ENCODE results near the gene HIPK1.

Gene HIPK1

DNA sequence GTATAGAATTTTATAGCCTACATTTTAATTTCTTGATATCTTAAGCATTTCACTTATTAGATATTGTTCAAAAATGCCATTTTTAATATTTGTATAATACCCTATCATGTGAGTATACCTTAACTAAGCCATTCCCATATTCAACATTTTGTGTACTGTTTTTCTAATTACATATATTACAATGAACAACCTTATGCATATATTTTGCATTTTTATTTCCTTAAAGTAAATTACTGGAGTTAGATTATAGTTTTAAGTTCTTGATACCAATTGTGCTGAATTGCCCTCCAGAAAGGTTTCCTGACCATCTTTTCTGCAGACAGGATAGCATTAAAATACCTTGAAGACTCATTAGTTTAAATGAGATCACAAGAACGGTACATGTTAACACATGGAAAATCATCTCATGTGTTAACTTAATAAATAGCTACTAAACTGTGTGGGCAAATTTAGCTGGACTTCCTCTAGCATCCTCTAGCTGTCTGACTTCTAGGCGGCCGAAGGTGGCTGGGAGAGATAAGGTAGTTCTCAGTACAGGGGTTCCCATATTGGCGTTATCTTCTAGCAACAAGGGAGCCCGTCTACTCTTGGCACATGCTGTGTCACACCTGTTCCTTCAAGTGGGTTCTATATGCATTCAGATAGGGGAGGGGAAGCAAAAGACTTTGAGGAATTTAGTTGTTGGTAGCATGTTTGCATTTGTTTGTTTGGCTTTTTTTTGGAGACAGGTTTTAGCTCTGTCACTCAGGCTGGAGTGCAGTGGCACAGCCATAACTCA, 15.0 kb upstream of the HIPK1 start:
- no peak for DNase-seq

DNA sequence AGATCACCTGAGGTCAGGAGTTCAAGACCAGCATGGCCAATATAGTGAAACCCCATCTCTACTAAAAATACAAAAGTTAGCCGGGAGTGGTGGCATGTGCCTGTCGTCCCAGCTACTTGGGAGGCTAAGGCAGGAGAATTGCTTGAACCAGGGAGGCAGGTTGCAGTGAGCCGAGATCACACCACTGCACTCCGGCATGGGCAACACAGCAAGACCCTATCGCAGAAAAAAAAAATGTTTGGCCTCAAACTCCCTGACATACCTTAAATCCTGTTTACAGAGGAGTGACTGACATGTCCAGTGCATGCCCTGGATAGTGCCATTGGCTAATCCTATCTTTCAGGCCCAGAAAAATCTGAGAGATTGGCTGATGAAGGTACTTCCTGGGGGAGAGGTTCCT, 12.2 kb upstream of the HIPK1 start:
- DNase-seq = no peak

DNA sequence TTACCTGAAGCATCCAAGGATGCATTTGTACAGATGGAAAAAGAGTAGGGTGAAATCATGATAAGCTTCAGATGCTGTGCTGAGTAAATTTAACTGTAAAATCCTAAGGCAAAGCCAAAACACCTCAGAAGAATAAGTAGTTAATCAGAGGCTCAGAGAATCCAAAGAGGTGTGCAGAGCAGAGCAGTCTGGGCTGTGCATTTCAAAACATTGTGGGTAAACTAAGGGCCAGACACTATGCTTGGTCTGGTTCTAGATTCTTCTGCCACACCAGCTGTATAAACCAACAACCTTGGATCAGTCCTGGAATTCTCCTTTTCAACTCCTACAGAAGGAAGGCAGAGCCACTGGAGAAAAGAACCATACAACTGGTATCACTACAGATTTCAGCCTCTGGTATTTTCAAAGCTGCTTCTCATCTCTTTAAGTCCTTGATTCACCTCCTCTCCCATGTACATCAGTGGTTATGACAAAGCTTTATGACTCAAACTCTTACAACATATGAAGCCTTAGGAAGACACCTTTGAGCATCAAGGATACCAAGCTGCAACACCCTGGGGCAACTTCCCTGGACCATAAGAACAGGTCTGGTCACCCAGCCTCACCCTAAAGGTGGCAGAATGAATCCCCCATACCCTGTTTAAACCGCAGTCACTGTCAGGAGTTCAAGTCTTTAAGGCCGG, 11.6 kb upstream of the HIPK1 start:
- DNase-seq = peak; percentile 33

DNA sequence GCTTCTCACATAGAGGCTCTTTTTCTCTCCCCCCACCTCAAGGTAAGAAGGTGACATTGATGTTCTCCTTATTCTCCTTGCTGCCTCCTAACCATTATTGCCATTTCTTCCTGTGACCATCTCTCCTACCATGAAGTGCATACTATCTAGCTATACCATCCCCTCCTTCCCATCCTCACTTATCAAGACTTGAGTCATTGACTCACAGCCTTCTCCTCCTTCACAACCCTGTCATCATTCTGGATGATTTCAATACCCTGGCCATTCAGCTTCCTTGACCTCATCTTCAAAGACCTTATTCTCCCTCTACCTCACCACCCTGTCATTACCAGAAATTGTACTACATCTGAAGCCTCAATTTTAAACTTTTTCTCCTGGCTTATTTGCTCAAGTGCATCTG, 10.9 kb upstream of the HIPK1 start:
- no peak for DNase-seq

DNA sequence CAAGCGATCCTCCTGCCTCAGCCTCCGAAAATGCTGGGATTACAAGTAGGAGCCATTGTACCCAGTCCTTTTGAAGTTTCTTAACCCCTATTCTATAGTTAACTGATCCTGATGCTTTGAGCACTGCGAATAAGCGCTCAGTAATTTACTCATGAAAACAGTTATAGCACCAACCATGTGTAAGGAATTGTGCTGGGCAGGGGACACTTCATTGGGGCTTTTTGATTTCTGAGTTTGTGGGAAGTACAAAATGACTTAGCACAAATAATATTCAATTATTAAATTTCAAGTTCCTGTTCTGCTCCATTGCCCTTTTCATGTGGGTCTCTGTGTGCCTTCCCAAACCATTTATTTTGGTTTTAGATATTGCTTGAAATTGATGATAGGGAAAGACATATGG, 6.2 kb upstream of the HIPK1 start:
- no peak for DNase-seq

DNA sequence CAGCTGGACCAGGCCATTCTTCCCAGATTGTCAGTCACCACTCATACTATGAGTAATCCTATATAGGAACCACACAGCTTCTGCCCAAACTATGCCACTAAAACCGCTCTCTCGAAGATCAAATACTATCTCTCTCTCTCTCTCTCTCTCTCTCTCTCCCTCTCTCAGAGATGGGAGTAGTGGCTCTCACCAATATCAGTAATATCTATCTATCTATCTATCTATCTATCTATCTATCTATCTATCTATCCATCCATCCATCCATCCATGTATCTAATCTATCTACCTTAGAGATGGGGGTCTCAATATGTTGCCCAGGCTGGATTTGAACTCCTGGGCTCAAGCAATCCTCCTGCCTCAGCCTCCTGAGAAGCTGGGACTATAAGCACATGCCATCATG, 4.7 kb upstream of the HIPK1 start:
- DNase-seq = no peak

DNA sequence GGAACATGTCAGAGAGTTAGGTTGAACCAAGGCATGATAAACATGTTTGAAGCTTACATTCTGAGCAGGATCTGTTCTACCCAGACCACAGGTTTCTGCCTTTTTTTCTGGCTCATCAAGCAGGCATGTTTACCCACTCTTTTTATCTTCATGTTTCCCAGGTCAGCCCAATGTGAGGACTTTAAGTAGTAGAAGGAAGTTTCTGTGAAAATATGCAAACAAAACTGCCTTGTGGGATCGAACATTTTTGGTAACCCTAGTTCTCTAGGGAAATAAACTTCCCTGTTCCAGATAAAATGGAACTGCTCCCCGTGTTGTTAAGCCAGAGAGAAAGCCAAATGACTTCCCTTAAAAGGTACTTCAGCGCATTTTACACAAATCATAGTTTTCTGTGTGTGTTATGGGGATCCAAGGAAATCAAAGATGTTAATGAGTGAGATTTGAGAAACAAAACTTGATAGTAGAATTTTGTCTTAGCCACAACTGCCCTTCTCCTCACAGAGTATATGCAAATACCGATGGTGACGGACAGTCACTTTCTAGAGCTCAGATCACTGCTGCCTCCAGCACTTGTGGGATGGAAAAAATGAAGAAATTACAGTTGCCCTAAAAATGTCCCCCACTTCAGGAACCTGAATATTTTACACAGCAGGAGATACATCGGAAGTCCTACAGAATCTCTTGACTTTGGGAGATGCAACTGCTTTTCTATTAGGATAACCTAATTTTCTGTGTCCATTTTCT, 765 bp upstream of the HIPK1 start:
- DNase-seq = no peak

DNA sequence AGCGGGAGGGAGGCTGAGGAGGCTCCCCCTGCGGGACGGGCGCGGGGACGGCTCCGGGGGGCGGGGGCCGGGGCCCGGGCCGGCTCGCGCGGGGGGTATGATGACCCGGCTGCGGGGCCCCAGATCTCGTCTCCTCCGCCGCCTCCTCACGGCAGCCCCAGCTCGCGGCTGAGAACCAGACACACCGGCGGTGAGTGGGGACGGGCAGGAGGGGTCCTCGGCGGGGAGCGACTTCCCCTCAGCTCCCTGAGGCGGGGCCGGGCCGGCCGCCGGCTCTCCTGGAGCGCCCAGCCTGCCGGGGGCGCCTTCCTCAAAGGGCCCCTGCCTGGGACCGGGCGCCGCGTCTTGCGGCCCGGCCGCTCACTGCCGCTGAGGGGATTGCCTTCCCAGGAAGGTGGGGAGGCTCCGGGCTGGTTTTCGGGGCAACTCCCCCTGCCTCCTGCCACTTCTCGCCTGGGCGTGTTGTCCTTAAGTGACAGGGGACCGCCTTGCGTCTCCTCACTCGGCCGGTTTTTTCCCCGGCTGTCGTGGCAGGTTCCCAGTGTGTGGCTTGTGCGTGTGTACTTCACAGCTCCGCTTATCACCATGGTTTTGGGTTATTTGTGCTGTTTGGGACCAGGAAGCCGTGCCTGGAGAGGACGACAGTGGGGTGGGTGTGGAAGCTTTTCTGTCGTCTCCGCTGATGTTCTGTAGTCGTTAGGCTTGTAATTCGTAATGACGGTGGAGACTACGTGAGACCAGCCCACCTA, 800 bp downstream of the HIPK1 start:
- DNase-seq = peak; percentile 19

DNA sequence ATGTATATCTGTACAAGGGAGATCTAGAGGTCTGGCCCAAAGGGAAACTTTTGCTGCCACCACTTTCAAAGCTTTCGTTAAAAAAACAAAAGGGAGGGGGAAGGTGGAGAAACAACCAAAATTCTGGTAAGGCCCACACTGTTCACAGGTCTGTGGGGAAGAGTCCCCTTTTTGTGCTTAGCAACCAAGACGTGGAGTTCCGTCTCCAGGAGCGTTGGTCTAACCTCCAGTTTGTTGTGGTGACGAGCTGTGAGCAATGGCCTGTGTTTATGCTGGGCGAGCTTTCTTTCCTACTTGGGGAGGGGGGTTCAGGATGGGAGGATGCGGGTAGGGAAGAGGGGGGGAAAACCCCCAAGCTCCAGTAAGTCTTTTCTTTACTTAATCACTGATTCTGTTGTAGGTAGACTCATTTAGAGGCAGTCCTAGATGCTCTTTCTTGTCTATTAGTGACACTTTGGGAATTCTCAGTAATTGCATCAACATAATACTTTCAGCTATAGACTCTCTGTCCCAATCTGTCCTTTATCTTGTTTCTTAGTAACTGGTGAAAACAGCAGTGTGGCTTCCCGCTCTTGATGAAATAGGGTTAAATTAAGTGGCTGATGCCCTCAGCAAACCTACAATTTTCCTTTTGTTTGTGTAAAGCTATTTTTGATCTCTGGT, 1.5 kb downstream of the HIPK1 start:
- DNase-seq = peak; percentile 29

DNA sequence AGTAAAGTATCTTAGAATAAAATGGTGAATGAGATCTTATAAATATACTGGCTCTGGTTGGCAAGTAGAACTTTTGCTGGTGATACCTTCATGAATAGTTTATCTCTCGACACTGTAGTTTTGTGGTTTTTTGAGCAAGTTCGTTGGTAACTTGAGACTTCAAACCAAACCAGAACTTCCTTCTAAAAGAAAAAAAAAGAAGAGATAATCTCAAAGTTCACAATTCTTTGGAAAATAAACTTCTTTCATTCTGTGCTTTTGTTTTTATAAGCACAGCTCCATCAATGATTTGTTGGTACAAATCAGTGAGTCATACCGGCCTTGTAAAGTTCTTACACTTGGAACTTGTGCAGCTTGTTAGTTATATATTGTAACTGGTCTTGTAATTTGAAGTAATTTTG, 2.3 kb downstream of the HIPK1 start:
- no peak for DNase-seq

DNA sequence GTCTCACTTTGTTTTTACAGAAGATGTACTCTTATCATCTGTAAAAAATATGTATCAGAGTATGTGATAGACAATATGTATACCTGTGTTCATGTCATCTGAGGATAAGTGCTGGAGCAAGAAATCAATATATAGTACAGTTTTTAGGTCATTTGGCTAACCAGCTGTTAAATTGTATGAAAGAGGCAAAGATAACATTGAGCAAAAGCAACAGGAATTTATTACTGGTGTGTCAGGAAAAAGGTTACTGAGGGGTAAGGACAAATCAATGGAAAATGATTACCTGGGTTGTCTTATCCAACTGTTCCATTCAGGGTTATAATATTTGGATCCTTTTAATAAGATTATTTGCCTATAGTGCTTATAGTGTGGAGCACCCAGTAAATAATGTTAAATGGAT, 4.9 kb downstream of the HIPK1 start:
- DNase-seq = no peak

DNA sequence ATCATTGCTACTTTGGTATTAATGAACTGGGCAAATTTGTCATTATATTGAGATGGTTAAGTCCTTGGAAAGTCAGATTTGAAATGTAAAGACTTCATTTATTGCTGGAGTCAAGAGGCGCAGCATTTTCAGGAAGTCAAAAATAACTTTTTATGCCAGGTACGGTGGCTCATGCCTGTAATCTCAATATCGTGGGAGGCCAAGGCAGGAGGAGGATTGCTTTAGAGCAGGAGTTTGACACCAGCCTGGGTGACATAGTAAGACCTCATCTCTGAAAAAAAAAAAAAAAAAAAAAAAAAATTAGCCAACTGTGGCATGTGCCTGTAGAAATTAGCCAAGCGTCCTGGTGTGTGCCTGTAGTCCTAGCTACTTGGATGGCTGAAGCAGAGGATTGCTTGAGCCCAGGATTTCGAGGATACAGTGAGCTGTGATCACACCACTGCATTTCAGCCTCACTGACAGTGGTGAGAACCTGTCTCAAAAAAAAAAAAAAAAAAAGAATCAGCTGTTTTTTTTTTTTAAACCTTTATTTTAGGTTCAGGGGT, 5.5 kb downstream of the HIPK1 start:
- DNase-seq = no peak

DNA sequence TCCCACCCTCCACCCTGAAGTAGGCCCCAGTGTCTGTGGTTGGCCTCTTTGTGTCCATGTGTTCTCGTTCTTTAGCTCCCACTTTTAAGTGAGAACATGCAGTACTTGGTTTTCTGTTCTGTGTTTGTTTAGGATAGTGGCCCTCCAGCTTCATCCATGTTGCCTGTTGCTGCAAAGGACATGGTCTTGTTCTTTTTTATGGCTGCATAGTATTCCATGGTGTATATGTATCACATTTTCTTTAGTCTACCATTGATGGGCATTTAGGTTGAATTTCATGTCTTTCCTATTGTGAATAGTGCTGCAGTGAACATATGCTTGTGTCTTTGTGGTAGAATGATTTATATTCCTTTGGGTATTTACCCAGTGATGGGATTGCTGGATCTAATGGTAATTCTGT, 6.1 kb downstream of the HIPK1 start:
- no peak for DNase-seq

DNA sequence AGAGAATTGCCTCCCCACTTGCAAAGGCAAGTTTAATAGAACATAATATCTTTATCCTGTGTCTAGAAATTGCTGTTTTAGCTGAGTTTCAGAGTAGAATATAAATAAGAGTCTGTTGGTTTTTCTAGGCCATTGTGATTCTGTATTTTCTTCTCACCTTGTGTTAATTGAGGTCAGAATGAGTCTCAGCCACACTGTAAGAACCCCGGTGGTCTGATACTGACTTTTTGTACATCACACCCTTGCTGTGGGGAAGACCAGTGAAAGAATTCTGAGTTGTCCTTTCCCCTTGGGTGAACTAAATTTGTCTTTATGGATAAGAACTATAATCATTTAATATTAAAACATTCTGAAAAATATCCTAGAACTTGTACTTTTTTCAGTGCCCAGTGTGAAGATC, 6.8 kb downstream of the HIPK1 start:
- no peak for DNase-seq

DNA sequence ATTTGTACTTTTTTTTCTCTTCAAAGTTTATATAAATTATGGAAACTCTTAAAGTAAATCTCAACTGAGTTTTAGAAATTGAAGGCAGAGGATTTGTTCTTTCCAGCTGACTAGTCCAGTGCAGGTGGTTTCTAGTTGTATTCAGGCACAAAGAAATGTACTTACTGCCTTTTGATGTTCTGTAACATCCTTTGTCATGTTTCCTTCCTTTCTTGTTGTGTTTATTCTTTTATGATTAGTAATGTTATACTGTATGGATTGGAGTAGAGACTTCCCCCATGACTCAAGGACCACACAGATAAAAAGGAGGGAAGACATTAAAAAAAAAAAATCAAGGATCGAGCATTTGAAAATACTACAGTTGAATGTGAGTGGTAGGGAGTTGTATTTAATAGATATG, 8.0 kb downstream of the HIPK1 start:
- DNase-seq = no peak

DNA sequence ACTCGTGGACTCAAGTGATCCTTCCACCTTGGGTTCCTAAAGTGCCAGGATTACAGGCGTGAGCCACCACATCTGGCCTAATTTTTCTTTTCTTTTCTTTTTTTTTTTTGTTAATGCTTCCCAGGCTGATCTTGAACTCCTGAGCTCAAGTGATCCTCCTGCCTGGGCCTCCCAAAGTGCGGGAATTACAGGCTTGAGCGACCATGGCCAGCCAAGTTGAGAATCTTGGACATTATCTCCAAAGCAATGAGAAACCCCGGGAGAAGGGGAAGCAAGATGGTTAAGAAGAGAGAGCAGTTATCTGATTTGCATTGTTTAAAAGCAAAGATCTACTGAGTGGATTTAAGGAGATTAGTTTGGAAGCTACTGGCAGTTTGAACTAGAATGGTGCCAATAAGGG, 9.1 kb downstream of the HIPK1 start:
- DNase-seq = no peak

DNA sequence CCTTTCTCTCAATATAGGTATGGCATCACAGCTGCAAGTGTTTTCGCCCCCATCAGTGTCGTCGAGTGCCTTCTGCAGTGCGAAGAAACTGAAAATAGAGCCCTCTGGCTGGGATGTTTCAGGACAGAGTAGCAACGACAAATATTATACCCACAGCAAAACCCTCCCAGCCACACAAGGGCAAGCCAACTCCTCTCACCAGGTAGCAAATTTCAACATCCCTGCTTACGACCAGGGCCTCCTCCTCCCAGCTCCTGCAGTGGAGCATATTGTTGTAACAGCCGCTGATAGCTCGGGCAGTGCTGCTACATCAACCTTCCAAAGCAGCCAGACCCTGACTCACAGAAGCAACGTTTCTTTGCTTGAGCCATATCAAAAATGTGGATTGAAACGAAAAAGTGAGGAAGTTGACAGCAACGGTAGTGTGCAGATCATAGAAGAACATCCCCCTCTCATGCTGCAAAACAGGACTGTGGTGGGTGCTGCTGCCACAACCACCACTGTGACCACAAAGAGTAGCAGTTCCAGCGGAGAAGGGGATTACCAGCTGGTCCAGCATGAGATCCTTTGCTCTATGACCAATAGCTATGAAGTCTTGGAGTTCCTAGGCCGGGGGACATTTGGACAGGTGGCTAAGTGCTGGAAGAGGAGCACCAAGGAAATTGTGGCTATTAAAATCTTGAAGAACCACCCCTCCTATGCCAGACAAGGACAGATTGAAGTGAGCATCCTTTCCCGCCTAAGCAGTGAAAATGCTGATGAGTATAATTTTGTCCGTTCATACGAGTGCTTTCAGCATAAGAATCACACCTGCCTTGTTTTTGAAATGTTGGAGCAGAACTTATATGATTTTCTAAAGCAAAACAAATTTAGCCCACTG, 11.5 kb downstream of the HIPK1 start:
- DNase-seq = no peak

DNA sequence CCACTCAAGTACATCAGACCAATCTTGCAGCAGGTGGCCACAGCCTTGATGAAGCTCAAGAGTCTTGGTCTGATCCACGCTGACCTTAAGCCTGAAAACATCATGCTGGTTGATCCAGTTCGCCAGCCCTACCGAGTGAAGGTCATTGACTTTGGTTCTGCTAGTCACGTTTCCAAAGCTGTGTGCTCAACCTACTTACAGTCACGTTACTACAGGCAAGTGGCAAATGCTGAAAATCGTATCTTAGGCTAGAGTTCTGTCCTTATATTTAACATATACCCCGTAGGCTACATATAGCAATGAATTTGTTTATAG, 12.1 kb downstream of the HIPK1 start:
- no peak for DNase-seq

DNA sequence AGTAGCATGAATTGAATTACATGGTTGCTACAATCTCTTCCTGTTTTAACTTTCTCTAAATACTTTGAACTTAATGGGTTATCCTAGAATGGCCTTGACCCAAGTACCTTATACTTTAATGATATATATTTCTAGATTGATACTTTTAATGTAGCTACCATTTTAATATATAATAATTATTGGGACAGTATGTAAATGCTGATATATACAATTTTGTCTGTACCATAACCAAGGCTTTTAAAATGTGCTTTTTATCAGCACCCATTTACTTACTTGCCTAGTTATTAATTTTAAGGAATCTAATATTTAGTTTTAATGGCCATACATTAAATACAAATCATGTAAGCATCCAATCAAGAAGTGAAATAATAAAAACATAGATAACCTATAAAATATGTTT, 13.4 kb downstream of the HIPK1 start:
- DNase-seq = no peak

DNA sequence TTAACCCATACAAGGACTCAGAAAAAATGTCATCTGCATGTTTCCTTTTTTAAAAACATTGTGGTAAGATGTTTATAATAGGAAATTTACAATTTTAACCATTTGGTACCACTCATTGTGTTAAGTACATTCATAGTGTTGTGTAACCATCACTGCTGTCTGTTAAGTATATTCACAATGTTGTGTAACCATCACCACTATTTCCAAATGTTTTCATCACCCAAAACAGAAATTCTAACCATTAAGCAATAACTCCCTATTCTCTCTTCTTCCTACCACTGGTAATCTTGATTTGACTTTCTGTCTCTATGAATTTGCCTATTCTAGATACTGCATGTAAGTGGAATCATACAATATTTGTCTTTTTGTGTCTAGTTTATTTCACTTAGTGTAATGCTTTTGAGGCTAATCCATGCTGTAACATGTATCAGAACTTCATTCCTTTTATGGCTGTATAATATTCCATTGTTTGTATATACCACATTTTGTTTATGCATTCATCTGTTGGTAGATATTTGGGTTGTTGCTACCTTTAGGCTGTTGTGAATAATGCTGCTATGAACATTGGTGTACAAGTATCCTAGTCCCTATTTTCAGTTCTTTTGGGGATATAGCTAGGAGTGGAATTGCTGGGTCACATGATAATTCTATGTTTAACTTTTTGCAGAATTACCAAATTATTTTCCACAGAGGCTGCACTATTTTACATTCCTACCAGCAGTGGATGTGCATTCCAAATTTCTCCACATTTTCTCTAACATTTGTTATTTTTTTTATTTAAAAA, 14.1 kb downstream of the HIPK1 start:
- no peak for DNase-seq

DNA sequence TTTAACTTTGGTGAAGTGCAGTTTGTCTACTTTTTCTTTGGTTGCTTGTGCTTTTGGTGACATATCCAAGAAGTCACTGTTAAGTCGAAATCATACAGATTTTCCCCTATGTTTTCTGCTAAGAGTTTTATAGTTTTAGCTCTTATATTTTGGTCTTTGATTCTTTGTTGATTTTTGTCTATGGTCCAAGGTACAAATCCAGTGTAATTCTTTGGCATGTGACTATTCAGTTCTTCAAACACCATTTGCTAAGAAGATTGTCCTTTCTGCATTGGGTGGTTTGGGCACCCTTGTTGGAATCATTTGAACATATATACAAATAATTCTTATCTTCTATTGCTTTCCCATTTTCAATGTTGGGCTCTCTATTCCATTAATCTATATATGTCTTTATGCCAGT, 16.2 kb downstream of the HIPK1 start:
- DNase-seq = no peak

Data from fibroblast of skin of abdomen (primary cell).